Stimulated activated CD4-positive, alpha-beta T cell treated with anti-CD3 and anti-CD28 coated beads, Interleukin-1b, Interleukin-23, amount 100 ng/mL, for 4 hours (primary cell): Measurements from ENCODE around the gene PLEKHM1.
A peak's percentile ranks its signal among the peaks of the same experiment; 100 is the strongest.
"Not testable (repeated sequence)": the region's sequence is repeated elsewhere in the genome, so short reads cannot be mapped to it uniquely, and the experiment has no call there.

Experiments
- DNase-seq, 2 donors: peaks; one replicate each; pipeline ENCODE4 v3.0.0-alpha.2; 2020; ENCODE audit warnings: low read depth in 2 of 2

Gene PLEKHM1

GRCh38 chr17:45490615-45491433 lies at the start of gene PLEKHM1:
TSS of gene PLEKHM1 (minus strand) at chr17:45490721. CDS start at chr17:45482484, 8,237 bp downstream.
- DNase-seq: peak; percentile 57 to 74

GRCh38 chr17:45538168-45538567 lies 47.6 kb upstream of the PLEKHM1 start:
- not testable (repeated sequence) for DNase-seq

DNA sequence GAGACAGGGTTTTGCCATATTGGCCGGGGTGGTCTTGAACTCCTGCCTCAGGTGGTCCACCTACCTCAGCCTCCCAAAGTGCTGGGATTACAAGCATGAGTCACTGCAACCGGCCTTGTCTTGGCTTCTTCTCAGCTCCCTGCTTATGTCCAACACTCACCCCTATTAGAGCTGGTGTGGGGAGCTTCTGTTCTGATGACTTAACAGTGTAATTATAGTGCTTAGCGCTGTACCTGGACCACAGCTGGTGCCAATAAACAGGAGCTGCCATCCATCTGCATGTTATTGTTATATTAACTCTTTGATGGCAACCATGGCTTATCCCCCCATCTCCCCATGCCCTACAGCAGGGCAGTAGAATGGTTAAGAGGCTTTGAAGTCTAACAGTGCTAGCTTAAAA lies 15.6 kb upstream of the PLEKHM1 start:
- DNase-seq: not testable (repeated sequence)

DNA sequence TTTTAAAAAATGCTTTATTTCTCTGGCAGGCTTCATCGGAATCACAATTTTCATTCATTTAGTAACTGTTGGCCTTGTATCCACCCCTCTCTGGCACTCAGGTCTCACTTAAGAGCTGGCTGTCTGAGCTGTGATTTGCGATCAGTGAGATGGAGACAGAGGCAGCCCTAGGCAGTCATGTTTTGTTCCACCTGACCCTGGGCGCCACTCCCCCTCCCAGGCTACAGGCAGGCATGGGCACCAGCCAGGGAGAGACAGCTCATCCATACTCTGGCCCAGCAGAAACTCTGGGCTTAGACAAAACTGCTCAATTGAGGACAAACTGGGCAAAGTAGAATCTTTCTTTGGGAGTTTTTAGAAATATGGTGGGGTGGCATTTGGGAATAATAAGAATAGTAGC lies 14.7 kb upstream of the PLEKHM1 start:
- not testable (repeated sequence) for DNase-seq

DNA sequence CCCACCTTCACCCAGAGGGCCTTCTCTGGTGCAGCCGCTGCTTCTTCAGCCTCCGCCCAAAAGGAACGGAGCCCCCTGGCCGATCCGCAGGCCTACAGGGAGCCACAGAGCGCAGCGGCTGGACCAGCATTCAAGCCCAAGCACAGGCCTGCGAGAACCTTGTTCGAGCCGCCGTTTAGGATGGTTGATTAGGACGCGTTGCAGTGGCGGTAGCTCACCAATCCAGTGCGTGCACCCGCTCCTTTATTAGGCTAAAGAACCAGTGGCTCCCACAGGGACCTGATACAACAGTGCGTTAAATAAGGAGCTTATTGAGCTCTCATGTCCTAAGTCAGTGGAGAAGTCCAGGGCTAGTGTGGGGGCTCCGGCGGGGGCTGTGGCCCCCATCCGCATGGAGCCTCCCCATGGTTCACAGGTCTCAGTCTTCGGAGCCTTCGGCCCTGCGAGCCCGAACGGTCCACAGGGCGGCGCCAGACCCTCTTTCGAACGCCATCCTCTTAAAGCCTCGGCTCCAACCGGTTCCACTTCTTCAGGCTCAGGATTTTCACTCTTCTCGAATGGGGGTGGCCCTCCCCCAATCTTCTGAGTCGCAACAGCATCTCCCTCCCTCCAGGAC lies 10.7 kb upstream of the PLEKHM1 start:
- DNase-seq: not testable (repeated sequence)

- not testable (repeated sequence) for DNase-seq
Measured at GRCh38 chr17:45500478-45500877, 10.0 kb upstream of the PLEKHM1 start.

DNA sequence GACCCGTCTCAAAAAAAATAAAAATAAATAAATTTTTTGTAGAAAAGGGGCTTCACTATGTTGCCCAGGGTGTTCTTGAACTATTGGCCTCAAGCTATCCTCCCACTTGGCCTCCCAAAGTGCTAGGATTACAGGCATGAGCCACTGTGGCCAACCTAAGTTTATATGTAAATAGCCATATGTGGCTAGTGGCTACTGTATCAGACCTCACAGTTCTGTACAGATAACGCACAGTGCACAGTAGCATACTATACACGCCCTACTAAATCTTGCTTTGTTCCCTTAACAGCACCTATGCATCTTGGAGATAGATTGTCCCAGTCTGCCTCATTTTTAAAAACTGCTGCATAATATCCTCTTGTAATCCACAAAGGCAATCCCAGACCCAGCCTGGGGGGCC lies 8.7 kb upstream of the PLEKHM1 start:
- DNase-seq: not testable (repeated sequence)

GRCh38 chr17:45498377-45498776 lies 7.9 kb upstream of the PLEKHM1 start:
- DNase-seq: not testable (repeated sequence)

DNA sequence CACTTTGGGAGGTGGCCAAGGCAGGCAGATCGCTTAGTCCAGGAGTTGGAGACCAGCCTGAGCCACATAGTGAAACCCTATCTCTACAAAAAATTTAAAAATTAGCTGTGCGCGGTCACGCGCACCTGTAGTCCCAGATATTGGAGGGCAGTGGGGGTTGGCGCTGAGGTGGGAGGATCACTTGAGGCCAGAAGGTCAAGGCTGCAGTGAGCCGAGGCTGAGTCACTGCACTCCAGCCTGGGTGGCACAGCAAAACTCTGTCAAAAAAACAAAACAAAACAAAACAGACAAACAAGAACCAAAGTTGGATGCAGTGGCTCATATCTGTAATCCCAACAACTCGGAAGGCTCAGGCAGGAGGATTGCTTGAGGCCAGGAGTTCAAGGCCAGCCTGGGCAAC lies 6.9 kb upstream of the PLEKHM1 start:
- DNase-seq: not testable (repeated sequence)

DNA sequence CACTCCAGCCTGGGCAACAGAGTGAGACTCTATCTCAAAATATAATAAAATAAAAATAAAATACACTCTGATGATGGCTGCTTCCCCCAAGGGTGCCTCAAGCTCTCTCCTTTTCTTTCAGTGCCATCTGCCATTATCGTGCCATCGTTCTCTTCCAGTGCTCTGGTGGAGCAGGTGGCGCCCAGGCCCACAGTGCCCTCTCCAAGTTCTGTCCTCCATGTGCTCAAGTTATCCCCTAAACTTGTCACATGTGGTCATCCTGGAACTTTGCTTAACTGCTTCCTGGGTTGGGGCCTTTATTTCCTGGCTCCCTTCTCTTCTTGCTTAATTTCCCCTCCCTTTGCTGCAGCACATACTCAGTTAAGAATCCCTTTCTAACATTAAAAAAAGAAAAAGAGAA lies 6.0 kb upstream of the PLEKHM1 start:
- not testable (repeated sequence) for DNase-seq

DNA sequence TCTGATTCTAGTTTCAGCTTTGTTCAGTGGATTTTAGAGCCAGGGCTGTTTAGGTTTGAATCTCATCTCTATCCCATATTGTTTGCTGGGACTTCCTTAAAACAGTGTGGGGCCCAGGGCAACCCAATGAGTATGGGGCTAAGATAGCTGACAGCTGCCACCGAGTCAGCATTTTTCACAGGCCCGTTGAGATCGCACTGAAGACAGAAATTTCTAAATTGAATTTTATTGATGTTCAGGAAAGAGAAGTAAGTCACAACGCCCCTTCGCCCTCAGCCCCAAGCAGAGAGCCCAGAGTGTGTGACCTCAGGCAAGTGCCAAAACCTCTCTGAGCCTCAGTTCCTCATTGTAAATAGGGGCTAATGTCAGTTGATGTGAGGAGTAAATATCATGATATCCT lies 4.0 kb upstream of the PLEKHM1 start:
- not testable (repeated sequence) for DNase-seq

GRCh38 chr17:45492156-45492555 lies 1.6 kb upstream of the PLEKHM1 start:
- not testable (repeated sequence) for DNase-seq

DNA sequence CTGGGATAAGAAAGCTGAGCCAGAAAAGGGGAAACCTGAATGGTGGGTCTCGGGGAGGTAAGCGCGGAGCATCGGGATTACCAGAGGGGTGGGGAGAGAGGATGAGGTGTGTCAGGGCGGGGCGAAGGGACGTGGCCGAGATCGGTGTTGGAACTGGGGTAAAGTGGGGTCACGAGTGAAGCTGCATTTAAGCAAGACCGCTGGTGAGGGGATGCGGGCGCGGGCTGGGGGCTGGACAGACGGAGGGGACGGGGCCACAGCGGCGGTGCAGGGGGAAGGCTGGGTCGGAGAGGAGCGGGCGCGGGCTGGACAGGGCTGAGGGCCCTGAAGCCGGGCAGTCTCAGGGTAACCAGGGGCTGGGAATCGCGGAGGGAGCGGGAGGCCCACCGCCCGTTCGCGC lies 323 bp downstream of the PLEKHM1 start:
- not testable (repeated sequence) for DNase-seq

DNA sequence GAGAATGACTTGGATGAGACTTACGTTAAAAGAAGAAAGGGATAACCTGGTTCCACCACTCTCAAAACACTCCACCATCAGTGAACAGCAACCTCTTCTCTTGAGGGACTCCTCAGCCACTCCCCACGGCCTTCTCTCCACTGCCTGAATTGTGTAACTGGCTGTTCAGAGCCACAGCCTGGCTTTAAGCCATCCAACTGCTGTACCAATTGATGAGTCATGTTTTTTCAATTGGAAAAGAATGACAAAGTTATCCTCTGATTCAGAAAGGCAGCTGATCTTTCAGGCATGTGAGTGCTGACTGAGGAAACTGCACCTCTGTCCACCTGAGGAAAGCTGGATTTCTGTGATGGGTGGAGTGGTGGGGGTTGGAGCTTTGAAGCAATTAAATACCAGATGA lies 2.8 kb downstream of the PLEKHM1 start:
- not testable (repeated sequence) for DNase-seq

DNA sequence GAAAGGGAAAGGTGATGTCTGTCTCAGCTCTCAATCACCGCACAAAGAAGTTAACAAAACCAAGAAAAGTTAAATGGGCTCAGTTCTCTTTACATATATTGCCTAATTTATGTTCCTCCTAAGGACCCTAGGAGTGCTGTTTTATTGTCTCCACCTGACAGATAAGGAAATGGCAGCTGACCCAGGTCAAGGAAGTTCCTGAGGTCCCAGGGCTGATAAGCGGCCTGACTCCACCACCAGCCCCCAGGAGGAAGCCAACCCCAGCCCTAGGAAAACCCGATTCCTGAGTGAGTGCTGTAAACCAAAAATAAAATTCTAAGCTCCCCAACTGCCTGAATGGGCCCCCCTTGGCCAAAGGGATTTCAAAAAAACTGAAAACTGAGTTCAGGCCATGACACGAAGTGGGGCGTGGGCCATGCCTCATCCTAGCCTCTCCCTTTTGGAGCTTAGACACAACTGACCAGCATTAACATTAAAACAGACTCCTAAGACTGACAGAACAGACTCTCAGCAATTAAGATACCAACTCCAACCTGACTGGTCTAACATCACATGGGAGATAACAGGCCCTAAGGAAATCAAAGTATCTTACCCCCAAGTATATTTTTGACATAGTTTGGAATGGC lies 6.8 kb downstream of the PLEKHM1 start:
- DNase-seq: not testable (repeated sequence)

DNA sequence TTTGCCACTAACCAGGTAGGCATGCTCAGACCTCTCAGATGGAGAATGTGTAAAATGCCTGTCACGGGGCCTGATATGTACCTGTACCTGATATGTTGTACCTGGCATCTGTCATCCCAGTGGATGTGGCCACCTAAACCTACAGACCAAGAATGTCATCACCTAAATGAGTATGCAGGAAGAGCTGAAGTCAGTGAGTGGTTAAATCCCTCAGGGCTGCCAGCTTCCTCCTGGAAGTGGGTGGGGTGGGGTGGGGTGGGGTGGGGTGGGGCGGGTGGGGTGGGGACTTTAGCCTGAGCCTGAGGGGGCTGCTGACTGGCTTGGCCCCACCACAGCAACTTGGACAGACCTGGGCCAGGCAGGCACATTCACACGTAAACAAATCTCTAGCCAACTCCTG lies 7.3 kb downstream of the PLEKHM1 start:
- not testable (repeated sequence) for DNase-seq

DNA sequence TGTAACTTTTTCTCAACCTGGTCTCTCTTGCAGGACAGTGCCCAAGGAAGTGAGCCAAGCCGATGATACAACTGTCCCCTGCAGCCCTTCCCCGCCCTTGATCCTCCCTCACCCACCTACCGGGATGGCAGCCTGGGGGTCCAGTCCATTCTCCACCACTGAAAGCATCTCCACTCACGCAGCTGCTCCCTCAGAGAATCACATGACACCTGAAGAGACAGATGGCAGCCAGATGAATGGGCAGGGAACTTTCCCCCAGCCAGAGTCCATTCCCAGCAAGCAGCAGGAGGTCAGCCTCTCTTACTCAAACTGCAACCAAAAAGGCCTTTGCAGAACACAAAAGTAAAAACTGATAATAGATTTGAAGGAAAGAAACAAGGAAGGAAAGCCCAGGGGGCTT lies 8.2 kb downstream of the PLEKHM1 start:
- not testable (repeated sequence) for DNase-seq

DNA sequence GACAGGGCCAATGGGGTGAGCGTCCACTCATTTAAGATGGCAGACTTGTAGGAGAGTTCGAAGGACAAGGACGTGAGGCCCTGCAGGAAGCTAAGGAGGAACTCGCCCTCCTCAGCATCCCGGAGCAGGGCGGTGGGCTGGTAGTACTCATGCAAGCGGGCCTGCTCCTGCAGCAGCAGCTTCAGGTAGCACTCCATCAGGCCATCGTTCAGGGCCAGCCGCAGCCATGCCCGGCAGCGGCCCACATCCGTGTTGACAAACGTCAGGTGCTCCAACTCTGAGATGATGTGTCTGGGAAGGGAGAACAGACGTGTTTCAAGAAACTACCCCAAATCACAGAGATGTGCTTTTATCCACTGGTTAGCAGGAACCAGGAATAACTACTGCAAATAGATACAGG lies 15.1 kb downstream of the PLEKHM1 start:
- not testable (repeated sequence) for DNase-seq

DNA sequence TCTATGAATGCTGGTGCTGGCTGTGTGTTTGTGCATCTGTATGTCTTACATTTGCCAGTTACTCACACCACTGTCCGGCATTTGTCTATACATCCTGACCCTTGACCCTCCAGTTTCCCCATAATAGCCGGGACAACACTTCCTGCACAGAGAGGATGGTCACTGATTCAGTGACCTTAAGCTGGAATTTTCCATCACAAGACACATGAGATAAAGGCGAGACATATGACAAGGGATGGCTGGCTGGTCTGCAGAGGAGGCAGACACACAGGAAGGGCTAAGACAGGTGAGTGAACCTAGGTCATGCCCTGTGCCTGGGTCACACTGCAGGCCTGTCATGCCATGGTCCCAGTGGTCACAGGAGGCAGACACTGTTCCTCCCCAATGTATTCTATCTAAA lies 18.3 kb downstream of the PLEKHM1 start:
- not testable (repeated sequence) for DNase-seq

GRCh38 chr17:45469204-45469563 lies 21.3 kb downstream of the PLEKHM1 start:
- DNase-seq: not testable (repeated sequence)

DNA sequence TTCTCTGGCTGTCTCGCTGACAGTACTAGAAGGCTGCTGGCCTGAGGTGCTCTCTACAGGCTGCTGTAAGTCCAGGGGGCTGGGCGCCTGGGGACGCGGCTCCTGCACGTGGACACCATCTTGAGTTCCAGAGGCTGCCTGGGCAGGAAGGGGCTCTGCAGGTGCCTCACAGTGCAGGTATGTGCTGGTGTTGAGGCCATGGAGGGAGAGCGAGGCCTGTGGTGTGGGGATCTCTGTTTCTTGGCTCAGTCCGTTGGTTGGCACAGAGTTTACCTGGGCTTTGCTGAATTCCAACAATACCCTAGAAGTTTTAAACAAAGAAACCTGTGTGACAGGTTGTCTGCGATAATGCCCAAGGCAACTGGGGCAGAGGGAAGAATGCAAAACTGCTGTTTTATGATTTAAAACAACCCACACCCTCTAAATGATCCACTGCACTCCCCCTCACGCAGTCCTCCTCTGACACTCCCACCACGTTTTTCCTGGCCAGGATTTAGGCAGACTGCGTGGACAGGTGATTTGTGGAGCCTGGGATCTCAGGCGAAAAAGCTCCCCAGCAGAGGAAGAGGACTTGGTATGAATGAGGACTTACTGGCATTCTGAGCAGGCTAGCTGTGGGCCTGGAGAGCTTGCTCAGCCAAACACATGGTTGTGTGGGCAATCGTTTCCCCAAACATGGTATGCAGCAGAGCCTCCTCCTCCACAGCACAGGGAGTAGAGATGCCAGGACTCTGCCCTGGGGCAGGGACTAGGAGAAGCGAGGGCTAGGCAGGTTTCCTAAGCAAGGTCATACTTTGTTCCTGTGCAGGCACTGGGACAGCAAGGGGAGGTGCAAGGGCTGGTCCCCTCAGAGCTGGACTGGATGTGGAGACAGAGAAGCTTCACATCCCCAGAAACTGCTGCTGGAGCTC lies 22.0 kb downstream of the PLEKHM1 start:
- not testable (repeated sequence) for DNase-seq
